ENCODE results near the gene RTN4.

- TF ChIP-seq, protein P1, sequence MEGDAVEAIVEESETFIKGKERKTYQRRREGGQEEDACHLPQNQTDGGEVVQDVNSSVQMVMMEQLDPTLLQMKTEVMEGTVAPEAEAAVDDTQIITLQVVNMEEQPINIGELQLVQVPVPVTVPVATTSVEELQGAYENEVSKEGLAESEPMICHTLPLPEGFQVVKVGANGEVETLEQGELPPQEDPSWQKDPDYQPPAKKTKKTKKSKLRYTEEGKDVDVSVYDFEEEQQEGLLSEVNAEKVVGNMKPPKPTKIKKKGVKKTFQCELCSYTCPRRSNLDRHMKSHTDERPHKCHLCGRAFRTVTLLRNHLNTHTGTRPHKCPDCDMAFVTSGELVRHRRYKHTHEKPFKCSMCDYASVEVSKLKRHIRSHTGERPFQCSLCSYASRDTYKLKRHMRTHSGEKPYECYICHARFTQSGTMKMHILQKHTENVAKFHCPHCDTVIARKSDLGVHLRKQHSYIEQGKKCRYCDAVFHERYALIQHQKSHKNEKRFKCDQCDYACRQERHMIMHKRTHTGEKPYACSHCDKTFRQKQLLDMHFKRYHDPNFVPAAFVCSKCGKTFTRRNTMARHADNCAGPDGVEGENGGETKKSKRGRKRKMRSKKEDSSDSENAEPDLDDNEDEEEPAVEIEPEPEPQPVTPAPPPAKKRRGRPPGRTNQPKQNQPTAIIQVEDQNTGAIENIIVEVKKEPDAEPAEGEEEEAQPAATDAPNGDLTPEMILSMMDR (IDR thresholded peaks at IDR 0.05), result no peak
- TF ChIP-seq POLR2A (IDR thresholded peaks at IDR 0.05), result no peak
Observed at GRCh38 chr2:54924121-54924520, 126.1 kb downstream of the RTN4 start.
